Endothelial cell of umbilical vein (primary cell): ENCODE results near the gene NFATC2IP.

Experiments used
- CTCF ChIP-seq, 2 donors: IDR thresholded peaks; 1 replicate in 1 of 2; 2 replicates in 1 of 2; pipeline ENCODE4 v1.5.1; 2011; ENCODE audit warnings: low read length in 2 of 2, mild to moderate bottlenecking in 2 of 2, moderate library complexity in 2 of 2, control low read depth in 1 of 2, inconsistent platforms in 1 of 2, low read depth in 1 of 2; ENCODE audit not compliant: insufficient read depth in 1 of 2; ENCODE audit errors: extremely low read depth in 1 of 2
- EZH2 ChIP-seq: IDR thresholded peaks from 2 replicates; pipeline ENCODE4 v1.6.1; 2012; ENCODE audit warnings: borderline replicate concordance, low read depth, mild to moderate bottlenecking, moderate library complexity, low read length, inconsistent platforms; ENCODE audit not compliant: severe bottlenecking
- GATA2 ChIP-seq: IDR thresholded peaks from 2 replicates; pipeline ENCODE4 v1.7.0; 2011; ENCODE audit warnings: low read depth, mild to moderate bottlenecking, moderate library complexity, mixed read lengths, low read length; ENCODE audit not compliant: insufficient read length, insufficient read depth
- JUN ChIP-seq: IDR thresholded peaks from 2 replicates; pipeline ENCODE4 v1.6.1; 2011; ENCODE audit warnings: borderline replicate concordance, low read depth; ENCODE audit not compliant: insufficient read length, insufficient read depth
- MAX ChIP-seq: IDR thresholded peaks from 2 replicates; pipeline ENCODE4 v1.6.1; 2011; ENCODE audit not compliant: insufficient read depth, insufficient read length
- MYC ChIP-seq: IDR thresholded peaks from one replicate; pipeline ENCODE4 v1.6.1; 2011; ENCODE audit warnings: mild to moderate bottlenecking, low read depth, low read length
- POLR2A ChIP-seq: IDR thresholded peaks from 2 replicates; pipeline ENCODE4 v1.6.1; 2012; ENCODE audit warnings: low read depth, mild to moderate bottlenecking, control low read depth, low read length
- POLR2AphosphoS5 ChIP-seq: IDR thresholded peaks from 2 replicates; pipeline ENCODE4 v1.6.1; 2012; ENCODE audit warnings: low read depth, mild to moderate bottlenecking, control low read depth, low read length, moderate library complexity; ENCODE audit not compliant: insufficient read depth

GRCh38 chr16:28905800-28906372 lies 44.9 kb upstream of the NFATC2IP start:
- TF ChIP-seq CTCF (IDR thresholded peaks at IDR 0.05; ENCODE audit: extremely low read depth in 1 of 2, insufficient read depth in 1 of 2, low read depth in 1 of 2, low read length in 2 of 2) (no peak), MYC (no peak), MAX (no peak), JUN (no peak), EZH2 (no peak), POLR2A (no peak), GATA2 (no peak), POLR2AphosphoS5 (no peak)
